GM21526 (cell line): ENCODE results near the gene CYP19A1.
"Not testable (repeated sequence)": the region's sequence is repeated elsewhere in the genome, so short reads cannot be mapped to it uniquely, and the experiment has no call there.

Source experiments
- ATAC-seq: cut with Tn5 transposase; IDR thresholded peaks from one replicate; pipeline ENCODE4 v1.9.1; 2021; ENCODE audit warnings: moderate library complexity; ENCODE audit not compliant: unreplicated experiment, low FRiP score

The CYP19A1 gene

DNA sequence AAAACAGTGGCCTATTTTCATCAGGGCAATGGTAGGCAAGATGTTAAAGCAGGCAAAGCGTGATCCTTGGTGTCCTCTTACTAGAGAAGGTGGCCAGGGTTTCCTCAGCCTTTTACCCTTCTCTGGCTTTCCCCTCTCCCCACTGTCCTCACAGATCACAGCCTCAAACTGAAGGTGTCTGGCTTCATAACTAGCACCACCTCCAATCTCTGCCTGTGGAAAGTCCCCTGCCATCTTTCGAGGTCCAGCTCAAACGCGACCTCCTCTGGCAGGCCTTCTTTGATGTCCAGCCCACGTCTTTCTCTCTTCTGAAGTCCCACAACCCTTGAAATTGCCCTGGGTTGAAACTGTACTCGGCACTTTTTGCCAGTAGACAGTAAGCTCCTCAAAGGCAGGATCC lies 35.9 kb downstream of the CYP19A1 start:
- no peak for ATAC-seq

DNA sequence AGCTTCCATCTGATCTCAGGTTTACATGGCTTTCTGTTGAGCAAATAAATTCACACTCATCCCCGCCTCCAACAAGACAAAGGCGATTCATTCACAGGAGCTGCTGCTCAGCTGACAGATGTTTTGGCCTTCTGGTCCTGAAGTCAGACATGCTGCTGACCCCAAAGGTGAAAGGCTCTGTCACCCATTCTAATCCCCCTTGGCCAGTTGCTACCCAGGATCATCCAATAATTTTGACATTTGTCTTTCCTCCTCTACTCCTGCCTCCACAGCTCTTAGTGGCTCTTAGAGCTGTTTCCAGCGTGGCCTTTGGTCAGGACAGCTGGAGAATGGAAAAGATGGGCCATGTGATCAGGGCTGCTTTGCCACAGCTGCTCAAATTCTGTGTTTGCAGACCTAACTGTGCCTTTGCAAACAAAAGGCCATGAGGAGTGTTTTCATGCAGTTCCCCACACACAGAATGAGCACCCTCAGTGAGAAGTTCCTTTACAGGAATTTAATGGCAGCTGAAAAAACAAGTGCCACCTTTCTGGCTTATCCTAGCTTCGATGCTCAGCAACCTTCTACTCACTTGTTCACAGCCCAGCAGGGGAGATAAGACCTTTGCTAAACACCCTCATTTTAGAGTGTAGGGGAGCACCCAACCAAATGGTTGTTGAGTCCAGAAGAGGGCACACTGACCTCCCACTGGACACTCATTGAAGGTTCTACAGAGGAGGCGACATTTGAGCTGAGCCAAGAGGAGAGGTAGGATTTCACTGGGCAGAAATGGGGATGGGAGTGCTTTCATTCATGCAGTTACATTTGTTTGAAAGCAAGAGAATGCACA lies 39.0 kb downstream of the CYP19A1 start:
- ATAC-seq, result no peak

DNA sequence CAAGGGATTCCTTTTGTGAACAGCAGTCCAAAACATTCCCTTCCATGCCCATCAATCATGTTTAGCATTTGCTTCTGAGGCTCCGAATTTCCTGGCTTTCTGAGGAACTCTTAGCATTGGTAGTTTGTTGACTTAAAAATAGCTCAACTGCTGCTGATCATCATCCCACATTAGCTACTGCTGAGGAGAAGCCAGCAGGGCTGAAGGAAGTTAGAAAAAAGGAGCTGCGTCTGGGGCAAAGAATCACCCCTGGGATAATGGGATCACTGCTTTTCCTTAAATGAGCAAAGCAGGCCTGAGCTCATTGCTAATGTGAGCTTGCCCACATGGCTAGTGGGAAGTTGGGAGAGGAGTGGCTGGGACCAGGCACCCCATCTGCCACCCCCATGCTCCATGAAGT lies 39.8 kb downstream of the CYP19A1 start:
- no peak for ATAC-seq

DNA sequence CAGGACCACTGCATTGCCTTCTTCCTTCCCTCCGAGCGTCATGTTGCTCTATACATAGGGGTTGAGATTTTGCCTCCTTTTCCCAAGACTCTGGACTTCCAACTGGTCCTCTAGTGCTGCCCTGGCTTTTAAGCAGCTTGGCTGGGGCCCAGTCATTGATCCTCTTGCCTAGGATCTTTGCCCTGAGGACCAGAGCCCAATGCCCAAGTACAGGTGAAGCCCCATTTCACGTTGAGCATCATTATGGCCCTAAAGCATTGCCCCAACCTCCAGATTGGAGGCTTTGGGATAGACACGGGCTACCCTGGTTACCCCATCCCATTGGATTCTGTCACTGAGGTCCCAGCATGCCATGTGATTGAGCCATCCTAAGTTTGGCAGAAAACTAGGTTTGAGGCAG lies 47.7 kb downstream of the CYP19A1 start:
- ATAC-seq, result no peak

DNA sequence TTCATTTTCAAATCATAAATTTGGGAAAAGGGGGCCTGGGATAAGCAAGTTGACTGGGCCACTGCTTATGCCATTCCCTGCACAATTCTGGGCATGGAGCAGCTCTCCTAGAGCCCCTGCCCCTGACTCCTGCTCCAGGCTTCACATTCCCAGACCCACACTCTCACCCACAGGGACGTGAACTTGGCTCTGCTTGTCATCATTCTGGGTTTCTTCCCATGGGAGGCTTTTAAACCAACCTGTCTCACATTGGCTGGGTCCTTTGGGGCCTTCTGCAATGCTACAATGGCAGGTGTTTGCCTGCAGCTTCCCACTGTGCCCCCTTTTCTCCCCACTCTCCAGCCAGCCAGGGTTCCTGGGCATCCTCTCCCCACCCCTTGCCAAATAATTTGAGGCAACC lies 49.1 kb downstream of the CYP19A1 start:
- ATAC-seq, result no peak

DNA sequence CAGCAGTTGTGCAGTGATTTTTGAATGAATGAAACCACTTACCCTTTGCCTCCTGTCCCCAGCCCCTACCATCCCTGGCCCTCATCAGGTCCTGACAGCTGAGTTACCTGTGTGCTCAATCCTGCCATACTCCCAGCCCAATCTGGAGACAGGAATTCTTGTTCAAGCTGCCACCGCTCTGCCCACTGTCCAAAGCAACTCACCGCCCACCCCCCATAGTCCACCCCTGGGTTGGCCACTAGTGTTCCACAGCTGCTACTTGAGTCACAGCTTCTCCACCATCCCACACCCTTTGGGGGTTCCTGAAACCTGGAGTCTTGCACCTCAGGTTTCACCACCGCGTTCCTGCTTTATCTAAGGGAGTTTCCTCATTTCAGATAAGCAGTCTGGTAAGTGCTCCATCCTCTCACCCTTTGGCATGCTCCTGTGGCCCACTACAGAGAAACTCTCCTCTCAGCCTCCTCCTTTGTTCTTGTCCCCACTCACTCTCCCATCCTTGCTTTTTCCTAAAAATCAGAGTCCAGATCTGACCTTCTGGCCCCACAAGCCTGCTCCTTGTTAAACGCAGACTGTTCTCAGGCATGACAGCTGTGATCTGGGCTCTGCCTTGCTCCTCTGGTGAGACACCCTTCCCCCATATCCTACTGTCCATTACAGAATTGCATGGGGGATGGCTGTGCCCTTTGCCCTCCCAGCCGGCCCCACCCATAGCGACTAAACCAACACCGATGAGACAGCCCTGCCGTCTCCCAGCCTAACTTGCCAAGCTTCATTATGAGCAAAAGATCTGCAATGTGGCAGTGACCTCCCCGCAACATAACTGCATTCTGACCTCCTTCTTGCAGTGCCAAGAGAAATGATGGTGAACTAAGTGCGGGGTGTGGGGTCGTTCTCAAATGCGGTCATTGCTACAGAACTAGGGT lies 50.0 kb downstream of the CYP19A1 start:
- no peak for ATAC-seq

DNA sequence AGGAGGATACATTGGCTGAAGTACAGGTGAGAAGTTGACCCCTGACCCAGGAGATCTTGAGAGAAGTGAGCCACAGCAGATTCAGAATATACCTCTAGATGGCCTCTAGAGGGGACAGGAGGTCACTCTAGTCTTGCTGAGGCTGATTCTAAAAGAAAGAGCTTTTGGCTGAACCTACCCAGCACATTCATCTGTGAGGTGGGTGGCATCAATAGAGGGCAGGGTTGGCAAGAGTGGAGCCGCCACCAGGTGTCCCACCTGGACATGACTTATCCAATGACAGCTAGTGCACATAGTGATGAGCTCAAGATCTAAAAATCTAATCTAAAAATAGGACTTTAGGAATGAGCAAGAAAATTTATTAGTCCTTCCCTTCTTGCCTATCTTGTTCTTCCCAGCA lies 51.6 kb downstream of the CYP19A1 start:
- ATAC-seq, result no peak

DNA sequence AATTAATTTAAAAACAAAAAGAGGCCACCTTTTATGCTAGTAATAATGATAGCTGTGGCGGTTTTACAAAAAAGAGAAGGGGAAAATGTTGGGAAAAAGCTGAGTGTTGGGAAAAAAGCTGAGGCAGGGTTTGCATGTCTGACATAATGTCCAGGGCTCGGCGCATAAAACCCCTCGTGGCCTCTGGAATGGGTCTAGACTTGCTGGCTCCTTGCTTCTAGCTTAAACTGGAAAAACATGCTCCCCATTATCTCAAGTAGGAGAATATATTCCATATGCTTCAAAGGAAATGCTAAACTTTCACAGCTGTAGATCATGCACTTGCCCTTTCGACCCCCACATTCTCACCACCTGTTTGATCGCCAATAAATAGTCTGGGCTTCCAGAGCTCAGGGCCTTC lies 53.0 kb downstream of the CYP19A1 start:
- ATAC-seq, result no peak

DNA sequence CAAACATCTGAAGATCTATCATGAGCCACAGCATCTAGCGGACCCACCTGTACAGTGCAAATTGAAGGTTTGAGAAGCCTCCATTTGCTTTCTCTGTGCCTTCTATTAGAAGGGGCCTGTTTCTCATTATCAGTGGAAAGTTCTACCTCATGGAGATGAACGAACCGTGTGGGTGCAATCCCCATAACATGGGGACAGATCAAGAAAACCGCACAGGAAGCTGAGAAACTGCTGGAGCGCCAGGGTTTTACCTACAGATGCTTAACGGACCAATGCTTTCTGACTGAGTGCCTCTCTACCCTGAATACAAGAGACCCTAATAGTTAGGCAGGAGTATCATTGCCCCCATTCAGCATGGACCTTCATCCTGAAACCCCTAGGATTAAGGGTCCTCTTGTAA lies 53.5 kb downstream of the CYP19A1 start:
- ATAC-seq, result no peak

DNA sequence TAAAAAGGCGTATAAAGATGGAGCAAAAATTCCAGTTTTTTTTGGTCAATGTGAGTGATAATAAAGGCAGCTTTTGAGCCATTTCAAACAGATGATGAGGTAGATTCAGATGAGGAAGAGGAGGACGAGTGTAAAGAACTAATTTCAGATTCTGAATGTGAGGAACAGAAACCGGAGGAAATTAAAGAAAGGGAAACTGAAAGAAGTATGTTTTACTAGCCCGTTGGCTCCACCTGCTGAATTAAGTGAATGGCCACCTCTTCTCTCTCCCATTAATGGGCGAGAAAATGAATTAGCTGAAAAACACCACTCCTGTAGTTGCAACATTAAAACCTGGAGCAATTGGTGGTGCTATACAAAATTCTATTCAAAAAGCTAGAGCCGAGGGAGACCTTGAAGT lies 55.4 kb downstream of the CYP19A1 start:
- ATAC-seq, result no peak

DNA sequence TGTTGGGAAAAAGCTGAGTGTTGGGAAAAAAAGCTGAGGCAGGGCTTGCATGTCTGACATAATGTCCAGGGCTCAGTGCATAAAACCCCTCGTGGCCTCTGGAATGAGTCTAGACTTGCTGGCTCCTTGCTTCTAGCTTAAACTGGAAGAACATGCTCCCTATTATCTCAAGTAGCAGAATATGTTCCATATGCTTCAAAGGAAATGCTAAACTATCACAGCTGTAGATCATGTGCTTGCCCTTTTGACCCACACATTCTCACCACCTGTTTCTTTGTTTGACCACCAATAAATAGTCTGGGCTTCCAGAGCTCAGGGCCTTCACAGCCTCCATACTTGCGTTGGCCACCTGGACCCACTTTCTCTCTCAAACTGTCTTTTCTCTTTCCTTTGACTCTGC lies 56.2 kb downstream of the CYP19A1 start:
- ATAC-seq, result not testable (repeated sequence)

DNA sequence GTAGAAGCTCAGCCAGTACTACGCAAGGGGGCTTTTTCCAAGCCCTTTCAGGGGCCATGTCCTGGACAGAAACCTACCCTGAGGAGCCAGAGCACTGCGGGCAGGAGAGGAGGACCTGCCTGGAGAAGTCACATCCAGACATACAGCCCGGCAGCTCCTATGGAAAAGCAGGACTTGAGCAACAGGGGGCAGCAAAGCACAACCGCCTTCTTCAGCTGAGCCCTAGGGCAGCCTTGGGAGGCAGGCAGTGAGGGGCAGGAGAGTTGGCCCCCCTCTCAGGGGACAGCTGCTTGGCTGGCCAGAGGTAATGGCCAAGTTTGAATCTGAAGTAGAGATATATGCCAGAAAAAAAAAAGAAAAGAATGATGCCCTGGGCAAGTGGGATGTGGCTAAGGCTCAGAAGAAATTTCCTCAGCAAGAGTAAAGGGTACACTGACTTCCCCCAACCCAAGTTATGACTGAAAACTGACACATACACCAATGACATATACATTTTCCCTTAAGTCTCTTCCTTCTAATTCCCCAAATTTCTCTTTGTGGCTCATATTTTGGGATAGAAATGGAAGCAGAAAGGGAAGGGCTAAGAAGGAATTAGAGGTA lies 56.9 kb downstream of the CYP19A1 start:
- ATAC-seq, result no peak

DNA sequence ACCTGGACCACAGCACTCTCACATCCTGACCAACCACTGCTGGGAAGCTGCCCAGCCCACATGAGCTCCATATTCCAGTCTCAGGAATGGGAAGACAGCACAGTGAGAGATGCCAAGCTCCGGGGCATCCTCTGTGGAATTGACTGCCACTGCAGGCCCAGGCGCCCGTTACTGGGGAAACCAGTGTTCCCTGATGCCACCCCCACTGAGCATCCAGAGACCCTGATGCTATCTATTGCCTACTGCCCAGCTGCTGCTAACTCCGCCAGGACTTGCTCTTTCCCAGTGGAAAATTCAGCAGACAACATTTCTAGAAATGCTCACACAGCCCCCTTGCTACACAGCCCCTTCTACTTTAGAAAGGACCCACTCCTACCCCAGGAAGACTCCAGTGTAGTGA lies 57.6 kb downstream of the CYP19A1 start:
- no peak for ATAC-seq

DNA sequence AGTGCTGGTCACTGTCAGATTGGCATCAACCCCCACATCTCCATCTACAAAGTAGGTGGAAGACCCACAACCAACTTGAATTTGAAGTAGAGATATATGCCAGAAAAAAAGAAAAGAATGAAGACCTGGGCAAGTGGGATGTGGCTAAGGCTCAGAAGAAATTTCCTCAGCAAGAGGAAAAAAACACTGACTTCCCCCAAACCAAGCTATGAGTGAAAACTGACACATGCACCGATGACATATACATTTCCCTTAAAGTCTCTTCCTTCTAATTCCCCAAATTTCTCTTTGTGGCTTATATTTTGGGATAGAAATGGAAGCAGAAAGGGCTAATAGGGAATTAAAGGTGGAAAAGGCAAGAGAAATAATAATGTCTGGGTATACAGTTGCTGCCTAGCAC lies 59.0 kb downstream of the CYP19A1 start:
- no peak for ATAC-seq

DNA sequence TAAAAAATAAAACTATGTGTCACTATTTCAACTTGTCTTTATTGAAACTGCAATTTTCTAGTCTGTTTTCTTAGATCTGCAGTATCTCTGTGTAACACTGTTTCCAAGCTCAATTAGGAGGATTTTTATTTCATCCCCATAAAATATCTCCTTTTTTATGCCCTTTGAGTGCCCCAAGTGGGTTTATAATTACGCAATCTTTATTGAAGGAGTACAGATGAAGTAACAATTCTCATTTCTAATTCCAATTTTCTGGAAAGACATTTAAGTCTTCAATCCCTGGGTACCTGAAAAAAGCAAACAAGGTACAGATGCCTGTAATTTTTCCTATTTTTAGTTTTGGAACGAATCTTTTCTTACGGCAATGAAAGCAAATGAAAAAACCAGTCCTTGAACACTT lies 61.3 kb downstream of the CYP19A1 start:
- ATAC-seq, result no peak

DNA sequence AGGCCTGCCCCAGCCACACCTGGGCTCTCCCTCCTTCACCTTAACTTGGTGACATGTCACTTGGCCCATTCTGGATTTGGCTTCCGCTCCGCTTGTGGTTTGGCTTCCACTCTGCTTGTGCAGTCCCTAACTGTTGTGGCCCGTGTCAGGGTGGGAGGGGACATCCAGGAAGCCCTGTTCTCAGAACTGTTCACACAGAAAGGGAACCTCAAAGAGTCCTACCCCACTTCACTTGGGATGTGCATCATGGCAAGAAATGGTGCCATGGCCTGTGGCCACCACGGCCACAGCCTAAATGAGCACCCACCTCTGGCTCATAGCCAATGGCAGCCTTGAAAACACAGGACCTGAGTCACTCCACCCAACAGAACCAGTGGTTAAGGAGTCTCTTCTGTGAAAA lies 63.4 kb downstream of the CYP19A1 start:
- no peak for ATAC-seq

DNA sequence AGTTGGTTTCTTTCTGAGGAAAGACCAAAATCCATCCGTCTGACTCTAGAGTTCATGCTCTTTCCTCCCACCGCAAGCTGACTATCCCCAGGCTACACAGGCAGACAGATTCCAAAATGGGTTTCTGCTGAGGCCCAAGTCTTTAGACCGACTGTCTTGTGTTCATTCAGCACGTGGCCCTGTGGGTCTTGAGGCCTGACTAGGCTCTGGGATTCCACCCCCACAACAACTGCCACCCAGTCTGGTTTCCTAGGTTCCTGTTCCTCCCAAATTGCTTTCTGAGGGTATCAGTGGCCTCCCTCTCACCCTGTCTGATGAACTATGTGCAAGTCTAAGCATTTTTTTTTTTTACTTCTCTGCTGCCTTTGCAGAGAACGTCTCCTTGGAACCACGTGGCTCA lies 67.7 kb downstream of the CYP19A1 start:
- ATAC-seq, result no peak

DNA sequence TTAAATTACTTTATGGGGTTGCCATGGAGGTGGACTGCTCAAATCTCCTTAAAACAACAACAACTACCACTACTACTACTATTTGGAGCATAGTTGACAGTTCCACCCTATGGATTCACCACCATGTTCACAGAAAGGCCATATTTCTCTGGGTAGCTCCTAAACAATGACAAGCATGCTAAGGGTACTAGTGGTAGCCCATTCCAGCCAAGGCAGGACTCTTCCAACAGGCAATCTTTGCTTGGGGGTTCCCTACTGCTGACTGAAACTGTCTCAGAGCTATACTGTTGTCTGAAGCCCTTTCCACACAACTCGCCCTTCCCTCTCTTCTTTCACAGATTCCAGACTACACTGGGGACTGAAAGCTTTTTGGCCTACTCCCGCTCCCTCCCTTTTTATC lies 68.9 kb downstream of the CYP19A1 start:
- ATAC-seq, result no peak

DNA sequence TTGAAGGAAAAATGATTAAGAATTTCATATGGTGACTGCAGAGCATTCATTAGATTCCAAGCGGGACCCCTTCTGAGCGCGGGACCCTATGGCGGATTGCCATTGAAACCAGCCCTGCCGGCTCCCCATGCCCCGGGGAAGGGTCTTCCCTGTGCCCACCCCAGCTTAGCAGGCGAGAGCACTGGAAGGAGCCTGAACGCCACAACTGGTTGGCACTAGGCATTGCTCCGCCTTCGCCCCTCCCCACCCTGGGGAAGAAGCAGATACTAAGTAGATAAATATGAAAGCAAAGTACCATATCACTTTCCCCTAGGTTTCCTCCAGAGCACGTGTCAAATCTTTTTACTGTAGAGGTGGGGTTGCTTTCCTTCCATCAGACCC lies 70.7 kb downstream of the CYP19A1 start:
- no peak for ATAC-seq

DNA sequence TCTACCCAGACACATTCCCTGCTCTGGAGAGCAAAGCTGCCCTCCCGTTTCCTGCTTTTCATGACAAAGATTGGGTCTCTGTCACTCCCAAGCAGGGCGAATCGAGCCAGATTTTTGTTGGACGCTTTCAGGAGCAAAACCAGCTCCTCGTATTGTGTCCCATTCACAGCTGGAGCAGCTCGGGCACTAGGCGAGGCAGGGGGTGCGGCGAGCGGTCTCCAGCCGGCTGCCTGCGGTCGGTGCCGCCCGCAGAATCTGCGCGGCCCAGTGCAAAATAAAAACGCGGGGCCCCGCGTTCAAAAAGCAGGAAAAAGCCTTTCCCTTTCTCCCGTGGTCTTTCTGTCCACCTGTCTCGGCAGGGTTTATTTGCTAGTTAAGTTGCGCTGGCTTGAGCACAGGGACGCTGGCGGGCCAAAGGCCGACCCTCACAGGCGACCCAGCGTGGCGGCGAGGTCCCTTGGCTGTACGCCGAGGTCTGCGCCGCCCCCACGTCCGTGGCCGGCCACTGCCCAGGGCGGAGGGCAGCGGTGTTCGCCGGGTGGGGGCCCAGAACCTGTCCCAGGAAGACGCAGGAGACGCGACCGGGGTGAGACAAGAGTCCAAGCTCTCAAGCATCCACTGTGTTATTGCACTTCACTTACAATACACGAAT lies 71.2 kb downstream of the CYP19A1 start:
- ATAC-seq, result no peak

DNA sequence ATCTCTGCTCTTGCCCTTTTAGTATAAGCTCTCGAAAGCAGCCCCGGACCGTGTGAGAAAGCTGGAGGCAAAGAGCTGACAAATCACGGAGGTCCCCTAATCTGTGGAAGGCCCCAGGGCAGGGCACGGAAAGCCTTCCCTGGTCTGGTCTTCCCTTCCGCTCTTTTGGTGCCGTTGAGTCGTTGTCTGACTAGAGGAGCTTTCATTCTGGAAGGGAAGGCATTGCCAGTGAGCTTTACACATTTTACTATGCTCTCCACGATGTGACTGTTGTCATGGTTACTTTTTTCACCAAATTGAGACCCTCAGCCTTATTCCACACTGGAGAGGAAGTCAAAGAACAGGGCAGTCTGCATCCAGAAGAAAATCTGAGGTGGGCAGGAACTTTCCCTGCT lies 71.7 kb downstream of the CYP19A1 start:
- ATAC-seq, result no peak
